ENCODE data around the gene MRTFB. TPM values are rescaled to one million over a fixed set of nuclear protein-coding genes. Genes with fewer than 3 reads are reported as not detected.

MRTFB gene
- total RNA-seq, 1 donor: 11.6 TPM

GRCh38 chr16:14100825-14101224, 29.7 kb downstream of the MRTFB start:
- no peak for TF ChIP-seq CTCF (IDR thresholded peaks at IDR 0.05; ENCODE audit: extremely low read depth, low read depth, low read length)
- no peak overlapping the region for H3K4me2 ChIP-seq (ENCODE audit: insufficient read depth, low read length)
- no peak overlapping the region for H3K4me3 ChIP-seq (ENCODE audit: insufficient read depth, low read length)
- H3K9me3 ChIP-seq (ENCODE audit: low read depth, low read length): no peaks in the 10 kb centered on the region
- H3K79me2 ChIP-seq (ENCODE audit: insufficient read depth, low read length): peaks cover 13% of the 10 kb centered on the region
- no peak overlapping the region for H2AFZ ChIP-seq (ENCODE audit: low read length)
- no peaks in the 10 kb centered on the region for H4K20me1 ChIP-seq (ENCODE audit: insufficient read depth, low read length)
- H3K36me3 ChIP-seq (ENCODE audit: insufficient read depth, low read length): no peaks in the 10 kb centered on the region
- H3K27me3 ChIP-seq (ENCODE audit: insufficient read depth, low read length): no peaks in the 10 kb centered on the region
- DNase-seq (ENCODE audit: insufficient read length, low spot score, missing footprints): no peak
- no peaks in the 10 kb centered on the region for H3K4me1 ChIP-seq (ENCODE audit: insufficient read depth, low read length)
- H3K27ac ChIP-seq (ENCODE audit: low read depth, low read length): no peak overlapping the region

GRCh38 chr16:14101415-14101814, 30.3 kb downstream of the MRTFB start:
- Histone ChIP-seq H3K4me3 (ENCODE audit: insufficient read depth, low read length) (no peak overlapping the region), H3K4me1 (ENCODE audit: insufficient read depth, low read length) (no peaks in the 10 kb centered on the region), H2AFZ (ENCODE audit: low read length) (no peak overlapping the region), H3K4me2 (ENCODE audit: insufficient read depth, low read length) (no peak overlapping the region), H3K79me2 (ENCODE audit: insufficient read depth, low read length) (peaks cover 16% of the 10 kb centered on the region), H3K27ac (ENCODE audit: low read depth, low read length) (no peak overlapping the region), H3K9me3 (ENCODE audit: low read depth, low read length) (no peaks in the 10 kb centered on the region), H4K20me1 (ENCODE audit: insufficient read depth, low read length) (peaks cover 3% of the 10 kb centered on the region), H3K27me3 (ENCODE audit: insufficient read depth, low read length) (no peaks in the 10 kb centered on the region), H3K36me3 (ENCODE audit: insufficient read depth, low read length) (no peaks in the 10 kb centered on the region)
- no peak for DNase-seq (ENCODE audit: insufficient read length, low spot score, missing footprints)
- TF ChIP-seq CTCF (IDR thresholded peaks at IDR 0.05; ENCODE audit: extremely low read depth, low read depth, low read length): no peak

GRCh38 chr16:14102925-14103720, 32.0 kb downstream of the MRTFB start:
- no peak for TF ChIP-seq CTCF (IDR thresholded peaks at IDR 0.05; ENCODE audit: extremely low read depth, low read depth, low read length)
- H3K79me2 ChIP-seq (ENCODE audit: insufficient read depth, low read length): peaks cover 20% of the 10 kb centered on the region

GRCh38 chr16:14104066-14104465, 32.9 kb downstream of the MRTFB start:
- Histone ChIP-seq H4K20me1 (ENCODE audit: insufficient read depth, low read length) (peaks cover 3% of the 10 kb centered on the region), H2AFZ (ENCODE audit: low read length) (no peak overlapping the region), H3K27ac (ENCODE audit: low read depth, low read length) (no peak overlapping the region), H3K36me3 (ENCODE audit: insufficient read depth, low read length) (no peaks in the 10 kb centered on the region), H3K27me3 (ENCODE audit: insufficient read depth, low read length) (no peaks in the 10 kb centered on the region), H3K4me2 (ENCODE audit: insufficient read depth, low read length) (no peak overlapping the region), H3K4me3 (ENCODE audit: insufficient read depth, low read length) (no peak overlapping the region), H3K4me1 (ENCODE audit: insufficient read depth, low read length) (no peaks in the 10 kb centered on the region), H3K79me2 (ENCODE audit: insufficient read depth, low read length) (peaks cover 20% of the 10 kb centered on the region), H3K9me3 (ENCODE audit: low read depth, low read length) (no peaks in the 10 kb centered on the region)
- no peak for TF ChIP-seq CTCF (IDR thresholded peaks at IDR 0.05; ENCODE audit: extremely low read depth, low read depth, low read length)
- no peak for DNase-seq (ENCODE audit: insufficient read length, low spot score, missing footprints)

More at GRCh38 chr16:14102925-14103720, 32.0 kb downstream of the MRTFB start:
- H4K20me1 ChIP-seq (ENCODE audit: insufficient read depth, low read length): peaks cover 3% of the 10 kb centered on the region
- H3K27me3 ChIP-seq (ENCODE audit: insufficient read depth, low read length): no peaks in the 10 kb centered on the region
- H3K4me2 ChIP-seq (ENCODE audit: insufficient read depth, low read length): no peak overlapping the region
- H3K27ac ChIP-seq (ENCODE audit: low read depth, low read length): no peak overlapping the region
- no peak overlapping the region for H3K4me3 ChIP-seq (ENCODE audit: insufficient read depth, low read length)
- no peaks in the 10 kb centered on the region for H3K4me1 ChIP-seq (ENCODE audit: insufficient read depth, low read length)
- no peak overlapping the region for H2AFZ ChIP-seq (ENCODE audit: low read length)
- no peak for DNase-seq (ENCODE audit: insufficient read length, low spot score, missing footprints)
- H3K36me3 ChIP-seq (ENCODE audit: insufficient read depth, low read length): no peaks in the 10 kb centered on the region
- H3K9me3 ChIP-seq (ENCODE audit: low read depth, low read length): no peaks in the 10 kb centered on the region

Measured in osteoblast (primary cell).